OCI-LY3 (cell line): ENCODE data around the gene WWOX.

ENCODE experiments used
- EZH2phosphoT487 ChIP-seq: fragments of 200-600 bp; shearing (Covaris generic); IDR thresholded peaks from 2 replicates; pipeline ENCODE4 v1.6.1; 2018; ENCODE audit warnings: antibody characterized with exemption, mixed run types, low read depth
- TF ChIP-seq, protein P1 (sequence below): fragments of 200-600, 300-600 bp; sonication (generic); IDR thresholded peaks from 2 replicates; pipeline ENCODE4 v1.5.1; 2014; ENCODE audit warnings: antibody characterized with exemption, low read length, low read depth

DNA sequence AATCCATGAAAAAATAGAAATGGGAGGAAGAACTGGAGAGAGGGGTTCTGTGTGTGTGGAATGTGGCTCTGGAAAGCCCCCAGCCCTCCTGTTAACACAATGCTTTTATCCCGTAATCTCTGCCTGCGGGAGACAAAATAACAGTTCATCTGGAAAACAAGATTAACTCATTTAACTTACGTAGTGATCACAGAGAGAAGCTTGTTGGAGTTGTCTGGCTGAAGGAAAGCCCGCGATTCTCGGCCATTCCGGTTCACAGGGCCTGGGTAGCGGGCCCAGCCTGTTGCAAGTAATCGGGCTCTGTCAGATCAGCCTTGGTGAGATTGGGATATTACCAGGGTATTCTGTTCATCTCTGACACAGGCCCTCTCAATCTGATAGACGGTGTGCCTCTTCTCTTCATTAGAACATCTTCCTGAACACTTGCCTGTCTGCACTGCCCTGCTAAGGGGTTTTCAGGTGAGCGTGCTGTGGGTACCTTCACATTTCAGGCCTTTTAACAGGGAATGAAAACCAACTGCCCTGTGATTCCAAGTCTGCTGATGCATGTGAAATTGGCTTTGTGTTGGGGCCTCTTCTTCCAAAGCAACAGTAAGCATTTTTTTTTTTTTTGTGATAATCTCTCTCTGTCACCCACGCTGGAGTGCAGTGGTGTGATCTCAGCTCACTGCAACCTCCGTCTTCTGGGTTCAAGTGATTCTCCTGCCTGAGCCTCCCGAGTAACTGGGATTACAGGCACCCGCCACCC lies 609.9 kb downstream of the WWOX start:
- TF ChIP-seq, protein P1, sequence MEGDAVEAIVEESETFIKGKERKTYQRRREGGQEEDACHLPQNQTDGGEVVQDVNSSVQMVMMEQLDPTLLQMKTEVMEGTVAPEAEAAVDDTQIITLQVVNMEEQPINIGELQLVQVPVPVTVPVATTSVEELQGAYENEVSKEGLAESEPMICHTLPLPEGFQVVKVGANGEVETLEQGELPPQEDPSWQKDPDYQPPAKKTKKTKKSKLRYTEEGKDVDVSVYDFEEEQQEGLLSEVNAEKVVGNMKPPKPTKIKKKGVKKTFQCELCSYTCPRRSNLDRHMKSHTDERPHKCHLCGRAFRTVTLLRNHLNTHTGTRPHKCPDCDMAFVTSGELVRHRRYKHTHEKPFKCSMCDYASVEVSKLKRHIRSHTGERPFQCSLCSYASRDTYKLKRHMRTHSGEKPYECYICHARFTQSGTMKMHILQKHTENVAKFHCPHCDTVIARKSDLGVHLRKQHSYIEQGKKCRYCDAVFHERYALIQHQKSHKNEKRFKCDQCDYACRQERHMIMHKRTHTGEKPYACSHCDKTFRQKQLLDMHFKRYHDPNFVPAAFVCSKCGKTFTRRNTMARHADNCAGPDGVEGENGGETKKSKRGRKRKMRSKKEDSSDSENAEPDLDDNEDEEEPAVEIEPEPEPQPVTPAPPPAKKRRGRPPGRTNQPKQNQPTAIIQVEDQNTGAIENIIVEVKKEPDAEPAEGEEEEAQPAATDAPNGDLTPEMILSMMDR: no peak
- TF ChIP-seq EZH2phosphoT487: no peak
